ENCODE results near the gene PCAT7.
"Not testable (repeated sequence)": the region's sequence is repeated elsewhere in the genome, so short reads cannot be mapped to it uniquely, and the experiment has no call there.

Gene PCAT7

DNA sequence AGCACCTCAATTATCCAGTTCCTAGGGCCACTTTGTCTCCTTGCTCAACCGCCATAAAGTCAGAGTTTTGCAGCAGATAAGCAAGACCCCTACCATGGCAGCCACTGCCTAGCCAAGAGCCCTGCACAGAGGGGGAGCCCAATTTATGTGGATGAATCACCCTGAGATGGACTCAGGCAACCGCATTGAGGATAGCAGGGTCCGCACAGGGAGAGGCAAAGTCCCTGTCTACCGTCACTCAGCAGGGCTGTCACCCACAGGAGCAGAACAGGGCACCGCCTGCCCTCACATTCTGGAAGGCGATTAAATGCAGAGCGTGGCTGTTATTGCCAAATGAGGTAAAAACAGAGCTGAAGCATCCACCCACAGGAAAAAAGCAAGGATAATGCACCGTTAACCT is 37.0 kb downstream of the PCAT7 start:
- no peaks in the 10 kb centered on the region for H3K36me3 ChIP-seq (ENCODE audit: insufficient read depth, insufficient read length, low read length)
- DNase-seq (ENCODE audit: low read depth, low spot score) = no peak
- no peaks in the 10 kb centered on the region for H3K4me1 ChIP-seq (ENCODE audit: insufficient read depth, insufficient read length)
- no peak overlapping the region for H3K4me3 ChIP-seq (ENCODE audit: insufficient read length, low read depth)
- no peak for TF ChIP-seq SUZ12 (IDR thresholded peaks at IDR 0.05; ENCODE audit: extremely low read depth, insufficient read depth, insufficient read length)
- H3K9ac ChIP-seq (ENCODE audit: insufficient read length, low read depth) = no peak overlapping the region
- H3K9me3 ChIP-seq (ENCODE audit: insufficient read depth, low read length) = no peaks in the 10 kb centered on the region
- no peaks in the 10 kb centered on the region for H3K27me3 ChIP-seq (ENCODE audit: insufficient read depth, insufficient read length)

DNA sequence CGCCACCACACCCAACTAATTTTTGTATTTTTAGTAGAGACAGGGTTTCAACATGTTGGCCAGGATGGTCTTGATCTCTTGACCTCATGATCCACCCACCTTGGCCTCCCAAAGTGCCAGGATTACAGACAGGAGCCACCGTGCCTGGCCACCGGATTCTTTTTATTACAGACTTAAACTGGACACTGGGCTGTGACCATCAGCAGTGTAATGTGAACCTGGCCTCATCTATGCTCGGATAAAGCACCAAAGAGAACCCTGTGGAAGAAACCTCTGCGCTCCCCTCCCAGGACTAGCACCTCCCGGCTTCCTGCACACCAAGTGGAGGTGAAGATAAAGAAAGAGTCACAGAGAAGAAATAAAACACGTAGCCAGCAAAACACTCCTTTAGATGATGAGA is 37.8 kb downstream of the PCAT7 start:
- not testable (repeated sequence) for DNase-seq (ENCODE audit: low read depth, low spot score); H3K9me3 ChIP-seq (ENCODE audit: insufficient read depth, low read length); H3K9ac ChIP-seq (ENCODE audit: insufficient read length, low read depth); H3K27me3 ChIP-seq (ENCODE audit: insufficient read depth, insufficient read length); H3K4me1 ChIP-seq (ENCODE audit: insufficient read depth, insufficient read length); H3K4me3 ChIP-seq (ENCODE audit: insufficient read length, low read depth); H3K36me3 ChIP-seq (ENCODE audit: insufficient read depth, insufficient read length, low read length)

DNA sequence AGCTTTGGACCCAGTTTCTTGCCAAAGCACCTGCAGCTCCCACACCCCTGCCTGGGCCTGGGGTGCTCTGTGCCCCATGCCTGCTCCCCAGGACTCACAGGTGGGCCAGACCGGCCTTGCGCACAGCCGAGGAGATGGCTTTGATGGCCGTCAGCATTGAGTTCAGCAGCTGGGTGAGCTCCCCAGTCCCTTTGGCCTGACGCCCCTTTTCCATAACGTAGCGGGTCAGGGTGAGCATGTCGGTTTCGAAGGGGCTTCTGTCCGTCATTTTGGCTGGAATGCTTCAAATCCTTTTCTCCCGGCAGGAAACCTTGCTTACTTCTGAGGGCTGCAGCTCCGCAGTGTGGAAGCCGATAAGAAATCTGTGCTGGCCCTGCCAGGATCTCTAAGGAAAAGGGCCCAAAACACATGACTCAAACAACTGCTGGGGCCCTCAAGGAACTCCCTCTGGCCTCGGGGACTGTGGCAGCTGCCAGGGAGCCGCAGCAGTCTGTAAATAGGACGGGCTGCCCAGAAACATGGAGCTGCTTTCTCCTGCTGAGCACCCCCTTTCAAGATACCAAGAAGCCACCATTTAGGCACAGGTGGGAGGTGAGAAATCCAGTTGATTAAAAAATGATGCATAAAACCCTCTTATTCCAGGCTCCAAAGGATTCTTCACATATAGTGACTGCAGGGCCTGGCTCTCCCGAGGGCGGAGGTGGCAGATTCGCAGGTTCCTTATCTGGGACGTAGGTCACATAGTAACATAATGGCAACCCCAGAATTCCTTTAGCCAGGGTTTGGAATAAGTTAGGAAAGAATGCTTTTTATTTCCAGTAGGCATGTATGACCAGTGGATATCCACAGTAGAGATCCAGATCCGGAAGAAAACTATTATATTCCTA is 38.8 kb downstream of the PCAT7 start, which contains the start of gene FBP2:
Gene FBP2, minus strand, starts transcription at position 366 of the 887 bp plus-strand sequence. Its CDS starts 98 bp downstream, at position 268.
- H3K4me3 ChIP-seq (ENCODE audit: insufficient read length, low read depth) = no peak within 1 kb of the TSS
- H3K27me3 ChIP-seq (ENCODE audit: insufficient read depth, insufficient read length) = no peaks in the 10 kb centered on the region
- H3K36me3 ChIP-seq (ENCODE audit: insufficient read depth, insufficient read length, low read length) = no peaks in the 10 kb centered on the region
- H3K9ac ChIP-seq (ENCODE audit: insufficient read length, low read depth) = no peak within 1 kb of the TSS
- TF ChIP-seq SUZ12 (IDR thresholded peaks at IDR 0.05; ENCODE audit: extremely low read depth, insufficient read depth, insufficient read length) = no peak
- TF ChIP-seq YY1 (IDR thresholded peaks at IDR 0.05; ENCODE audit: insufficient read depth, insufficient read length) = no peak
- TF ChIP-seq ZNF274 (IDR thresholded peaks at IDR 0.05; ENCODE audit: low read depth, low read length) = no peak
- H3K4me1 ChIP-seq (ENCODE audit: insufficient read depth, insufficient read length) = no peaks in the 10 kb centered on the region
- DNase-seq (ENCODE audit: low read depth, low spot score) = no peak
- no peaks in the 10 kb centered on the region for H3K9me3 ChIP-seq (ENCODE audit: insufficient read depth, low read length)

DNA sequence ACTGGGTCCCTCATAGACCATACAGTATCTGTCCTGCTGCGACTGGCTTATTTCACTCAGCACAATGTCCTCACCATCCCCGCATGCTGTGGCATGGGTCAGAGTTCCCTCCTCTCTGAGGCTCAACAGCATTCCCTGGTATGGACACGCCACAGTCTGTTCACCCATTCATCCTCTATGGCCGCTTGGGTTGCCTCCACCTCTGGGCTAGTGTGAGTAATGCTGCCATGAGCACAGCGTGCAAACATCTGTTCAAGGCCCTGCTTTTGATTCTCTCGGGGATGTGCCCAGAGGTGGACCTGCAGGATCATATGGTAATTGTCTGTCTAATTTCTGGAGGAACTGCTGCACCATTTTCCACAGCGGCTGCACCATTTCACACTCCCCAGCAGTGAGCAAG is 44.2 kb downstream of the PCAT7 start:
- no peaks in the 10 kb centered on the region for H3K4me1 ChIP-seq (ENCODE audit: insufficient read depth, insufficient read length)
- H3K4me3 ChIP-seq (ENCODE audit: insufficient read length, low read depth) = no peak overlapping the region
- no peaks in the 10 kb centered on the region for H3K36me3 ChIP-seq (ENCODE audit: insufficient read depth, insufficient read length, low read length)
- no peaks in the 10 kb centered on the region for H3K9me3 ChIP-seq (ENCODE audit: insufficient read depth, low read length)
- no peaks in the 10 kb centered on the region for H3K27me3 ChIP-seq (ENCODE audit: insufficient read depth, insufficient read length)
- no peak overlapping the region for H3K9ac ChIP-seq (ENCODE audit: insufficient read length, low read depth)
- TF ChIP-seq ZNF274 (IDR thresholded peaks at IDR 0.05; ENCODE audit: low read depth, low read length) (no peak), SUZ12 (IDR thresholded peaks at IDR 0.05; ENCODE audit: extremely low read depth, insufficient read depth, insufficient read length) (no peak), YY1 (IDR thresholded peaks at IDR 0.05; ENCODE audit: insufficient read depth, insufficient read length) (no peak)
- DNase-seq (ENCODE audit: low read depth, low spot score) = no peak

DNA sequence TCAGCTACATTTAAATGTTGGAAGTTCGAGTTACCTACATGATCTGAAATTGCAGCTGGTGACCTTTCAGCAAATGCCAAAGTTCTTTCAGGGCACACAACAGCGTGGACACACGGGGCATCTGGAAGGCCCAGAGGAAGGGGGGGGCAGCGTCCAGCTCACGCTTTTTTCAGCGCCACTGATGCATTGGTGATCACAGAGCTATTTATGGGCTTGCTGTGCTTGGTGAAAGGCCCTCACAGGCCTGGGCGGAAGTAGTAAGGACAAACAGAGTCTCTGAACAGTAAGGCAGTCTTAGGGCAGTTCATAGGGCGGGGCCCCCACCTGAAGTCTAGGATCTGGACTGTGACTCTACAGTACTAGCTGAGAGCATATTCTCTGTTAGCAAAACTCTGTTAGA is 45.4 kb downstream of the PCAT7 start:
- H3K36me3 ChIP-seq (ENCODE audit: insufficient read depth, insufficient read length, low read length) = no peaks in the 10 kb centered on the region
- no peaks in the 10 kb centered on the region for H3K27me3 ChIP-seq (ENCODE audit: insufficient read depth, insufficient read length)
- H3K4me3 ChIP-seq (ENCODE audit: insufficient read length, low read depth) = no peak overlapping the region
- peaks cover 3% of the 10 kb centered on the region for H3K4me1 ChIP-seq (ENCODE audit: insufficient read depth, insufficient read length)
- H3K9ac ChIP-seq (ENCODE audit: insufficient read length, low read depth) = no peak overlapping the region
- DNase-seq (ENCODE audit: low read depth, low spot score) = no peak
- H3K9me3 ChIP-seq (ENCODE audit: insufficient read depth, low read length) = no peaks in the 10 kb centered on the region
- no peak for TF ChIP-seq YY1 (IDR thresholded peaks at IDR 0.05; ENCODE audit: insufficient read depth, insufficient read length)
- no peak for TF ChIP-seq ZNF274 (IDR thresholded peaks at IDR 0.05; ENCODE audit: low read depth, low read length)
- no peak for TF ChIP-seq SUZ12 (IDR thresholded peaks at IDR 0.05; ENCODE audit: extremely low read depth, insufficient read depth, insufficient read length)

DNA sequence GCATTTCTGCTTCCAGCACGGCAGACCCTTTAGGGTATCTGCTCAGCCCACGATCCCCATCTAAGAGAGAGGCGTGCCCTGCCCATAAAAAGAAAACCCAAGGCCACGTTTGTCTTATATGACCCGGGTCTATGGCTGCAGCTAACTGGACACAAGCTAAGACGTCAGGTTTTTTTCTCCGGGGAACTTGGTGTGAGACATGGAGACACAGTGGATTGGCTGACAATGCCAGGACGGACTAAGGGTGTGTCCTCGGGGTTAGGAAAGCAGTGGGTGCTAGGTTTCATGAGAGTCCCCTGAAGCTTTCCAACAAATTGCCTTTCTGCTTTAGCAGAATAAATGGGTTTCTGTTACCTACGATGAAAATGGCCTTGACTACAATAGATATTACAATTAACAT is 45.8 kb downstream of the PCAT7 start:
- H3K27me3 ChIP-seq (ENCODE audit: insufficient read depth, insufficient read length) = peaks cover under 1% of the 10 kb centered on the region
- H3K9me3 ChIP-seq (ENCODE audit: insufficient read depth, low read length) = no peaks in the 10 kb centered on the region
- H3K4me3 ChIP-seq (ENCODE audit: insufficient read length, low read depth) = no peak overlapping the region
- no peak overlapping the region for H3K9ac ChIP-seq (ENCODE audit: insufficient read length, low read depth)
- no peak for TF ChIP-seq SUZ12 (IDR thresholded peaks at IDR 0.05; ENCODE audit: extremely low read depth, insufficient read depth, insufficient read length)
- no peak for TF ChIP-seq ZNF274 (IDR thresholded peaks at IDR 0.05; ENCODE audit: low read depth, low read length)
- no peak for TF ChIP-seq YY1 (IDR thresholded peaks at IDR 0.05; ENCODE audit: insufficient read depth, insufficient read length)
- H3K4me1 ChIP-seq (ENCODE audit: insufficient read depth, insufficient read length) = peaks cover 3% of the 10 kb centered on the region
- DNase-seq (ENCODE audit: low read depth, low spot score) = no peak
- H3K36me3 ChIP-seq (ENCODE audit: insufficient read depth, insufficient read length, low read length) = no peaks in the 10 kb centered on the region

DNA sequence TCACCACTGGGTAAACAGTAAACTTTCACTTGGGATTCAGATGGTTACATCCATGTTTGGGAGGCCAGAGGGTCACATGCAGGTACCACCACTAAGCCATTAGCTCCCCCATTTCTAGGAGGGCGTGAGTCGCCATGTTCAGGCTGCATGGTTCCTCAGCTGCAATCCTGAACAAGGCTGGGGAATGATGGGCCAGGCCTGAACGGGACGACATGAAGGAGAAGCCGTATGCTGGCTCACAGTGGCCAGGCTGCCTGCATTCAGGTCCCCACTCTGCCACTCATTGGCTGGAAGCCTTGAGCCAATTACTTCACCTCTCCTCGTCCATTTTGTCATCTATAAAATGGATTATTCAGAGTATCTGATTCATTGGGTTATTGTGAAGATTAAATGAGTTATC is 47.8 kb downstream of the PCAT7 start:
- Histone ChIP-seq H3K9me3 (ENCODE audit: insufficient read depth, low read length) (no peaks in the 10 kb centered on the region), H3K4me3 (ENCODE audit: insufficient read length, low read depth) (no peak overlapping the region), H3K4me1 (ENCODE audit: insufficient read depth, insufficient read length) (peaks cover 6% of the 10 kb centered on the region), H3K9ac (ENCODE audit: insufficient read length, low read depth) (no peak overlapping the region), H3K36me3 (ENCODE audit: insufficient read depth, insufficient read length, low read length) (no peaks in the 10 kb centered on the region), H3K27me3 (ENCODE audit: insufficient read depth, insufficient read length) (peaks cover 13% of the 10 kb centered on the region)
- TF ChIP-seq SUZ12 (IDR thresholded peaks at IDR 0.05; ENCODE audit: extremely low read depth, insufficient read depth, insufficient read length) (no peak), YY1 (IDR thresholded peaks at IDR 0.05; ENCODE audit: insufficient read depth, insufficient read length) (no peak), ZNF274 (IDR thresholded peaks at IDR 0.05; ENCODE audit: low read depth, low read length) (no peak)
- DNase-seq (ENCODE audit: low read depth, low spot score) = no peak
